UCSD-AML1 (cell line): ENCODE measurements around the gene MUC5B.
A peak's percentile ranks its signal among the peaks of the same experiment; 100 is the strongest.
"Not testable (repeated sequence)": the region's sequence is repeated elsewhere in the genome, so short reads cannot be mapped to it uniquely, and the experiment has no call there.

ENCODE experiments used
- DNase-seq: peaks from one replicate; lab custom pipeline; 2025; ENCODE audit not compliant: unreplicated experiment; lab: John Stamatoyannopoulos, UW

The MUC5B gene

GRCh38 chr11:1202776-1203504 is 19.9 kb upstream of the MUC5B start:
- DNase-seq: peak; percentile 62

DNA sequence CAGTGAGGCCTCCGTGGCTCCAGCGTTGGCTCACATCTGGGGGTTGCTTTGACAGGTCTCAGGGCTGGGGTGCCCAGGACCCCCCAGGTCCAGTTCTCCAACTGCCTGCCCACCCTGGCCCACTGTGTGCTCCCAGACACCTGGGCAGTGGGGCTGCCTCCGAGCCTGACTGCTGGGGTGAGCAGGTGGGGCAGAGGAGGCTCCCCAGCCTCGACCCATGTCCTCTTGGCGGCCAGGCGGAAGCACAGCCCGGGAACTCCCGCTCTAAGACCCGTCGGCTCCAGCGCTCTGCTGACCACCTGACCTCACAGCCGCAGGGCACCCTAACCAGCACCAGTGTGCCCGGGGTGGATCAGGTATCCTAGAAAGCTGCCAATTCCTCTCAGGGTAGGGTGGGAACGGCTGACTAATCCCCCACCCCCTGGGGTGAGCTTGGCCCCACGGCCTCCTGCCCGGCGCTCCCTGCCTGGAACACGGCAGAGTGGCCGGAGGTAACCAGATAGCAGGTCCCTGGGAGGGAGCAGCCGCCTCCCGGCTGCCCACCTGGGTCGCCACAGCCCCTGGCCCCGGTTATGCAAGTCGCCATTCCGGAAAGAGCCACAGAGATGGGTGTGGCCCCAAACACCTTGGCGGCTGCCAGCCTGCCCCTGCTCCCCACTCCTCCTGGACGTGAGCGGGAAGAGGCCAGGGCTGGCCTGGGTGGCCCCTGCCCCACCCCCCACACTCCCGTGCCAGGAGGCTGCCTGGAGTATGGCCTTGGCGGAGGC is 19.2 kb upstream of the MUC5B start:
- DNase-seq: no peak

- DNase-seq: no peak
Measured at GRCh38 chr11:1204381-1205101, 18.3 kb upstream of the MUC5B start.

GRCh38 chr11:1205121-1205986 is 17.5 kb upstream of the MUC5B start:
- DNase-seq: no peak

DNA sequence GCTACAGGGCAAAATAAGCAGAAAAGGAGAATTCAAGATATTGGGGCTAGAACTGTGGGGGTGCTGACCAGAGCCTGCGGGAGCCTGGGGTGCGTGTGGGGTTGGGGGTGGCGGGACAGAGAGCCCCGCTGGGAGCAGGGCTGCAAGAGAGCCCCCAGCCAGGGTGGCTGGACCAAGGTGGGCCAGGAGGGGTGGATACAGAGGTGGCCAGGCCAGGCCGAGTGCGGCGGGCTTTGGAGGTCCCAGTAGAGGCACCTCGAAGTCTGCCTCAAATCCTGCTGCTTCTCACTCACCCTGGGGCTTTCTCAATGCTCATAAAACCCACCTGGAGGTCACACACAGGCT is 16.9 kb upstream of the MUC5B start:
- DNase-seq: no peak

DNA sequence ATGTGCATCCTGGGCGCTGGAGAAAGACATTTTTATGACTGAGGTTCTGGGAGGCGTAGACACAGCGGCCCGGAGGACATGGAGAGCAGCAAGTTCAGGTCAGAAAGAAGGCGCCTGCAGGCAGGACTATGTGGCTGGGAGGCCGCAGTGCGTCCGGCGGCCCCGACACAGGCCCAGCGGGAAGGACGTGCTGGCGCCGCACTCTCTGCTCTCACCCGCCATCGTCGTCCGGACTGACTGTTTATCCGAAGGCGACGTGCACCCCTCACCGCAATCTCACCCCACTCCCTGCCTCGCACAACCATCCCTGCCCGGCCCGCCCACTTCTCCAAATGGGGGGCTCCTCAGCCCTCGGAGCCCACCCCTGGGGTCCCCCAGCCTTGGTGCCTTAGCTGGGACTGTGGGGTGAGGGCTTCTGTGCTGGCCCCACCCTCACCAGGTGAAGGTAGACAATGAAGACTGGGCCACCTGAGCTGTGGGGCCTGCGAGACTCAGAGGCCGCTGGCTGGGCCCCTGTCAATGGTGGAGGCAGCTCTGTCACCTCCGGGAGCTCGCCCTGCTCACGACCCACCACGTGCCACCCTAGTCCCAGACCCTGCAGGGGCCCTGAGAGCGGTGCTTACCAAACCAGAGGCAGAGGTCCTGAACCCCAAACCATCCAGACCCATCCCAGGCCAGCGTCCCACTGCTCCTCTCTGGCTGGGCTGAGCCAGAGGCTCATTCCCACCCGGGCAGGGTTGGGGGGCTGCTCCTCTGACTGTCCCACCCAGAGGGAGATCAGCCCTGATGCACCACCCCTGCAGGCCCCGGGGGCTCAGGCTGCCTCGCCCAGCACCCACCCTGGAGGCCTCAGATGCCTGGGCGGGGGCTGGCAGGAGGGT is 16.2 kb upstream of the MUC5B start:
- no peak for DNase-seq

DNA sequence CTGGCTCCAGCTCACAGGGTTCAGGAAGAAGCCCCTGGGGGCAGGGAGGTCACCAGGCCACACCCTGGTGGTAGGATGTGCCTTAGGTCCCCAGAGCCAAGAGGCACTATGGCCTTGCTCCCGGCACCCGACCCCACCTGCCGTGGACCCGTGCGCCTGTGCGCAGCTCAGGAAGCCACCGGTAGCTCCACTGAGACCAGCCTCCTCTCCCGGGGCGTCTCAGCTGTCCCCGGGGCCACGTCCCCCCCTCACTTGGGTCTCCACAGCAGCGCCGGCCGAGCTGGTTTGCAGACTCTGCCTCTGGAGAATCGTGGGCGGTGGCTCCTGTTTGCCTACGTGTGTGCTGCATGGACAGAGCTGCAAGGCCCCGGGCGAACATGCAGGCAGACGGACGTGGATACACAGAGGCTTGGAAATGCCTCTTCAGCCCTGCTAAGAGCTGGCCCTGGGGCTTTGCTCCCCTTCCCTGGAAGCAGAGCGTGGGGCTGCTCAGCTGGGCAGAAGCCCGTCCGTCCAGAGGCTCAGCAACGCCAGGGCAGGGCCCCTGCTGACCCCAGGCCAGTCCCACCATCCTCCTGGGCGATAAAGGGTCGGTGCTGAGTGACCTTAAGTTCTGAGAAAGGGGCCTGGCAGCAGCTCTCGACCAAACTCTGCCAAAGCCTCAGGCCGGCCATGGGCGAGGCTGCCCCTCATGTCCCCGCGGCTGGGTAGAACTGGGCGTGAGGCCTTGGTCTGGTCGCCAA is 15.3 kb upstream of the MUC5B start:
- no peak for DNase-seq

- DNase-seq: no peak
Measured at GRCh38 chr11:1208144-1208393, 14.8 kb upstream of the MUC5B start.

GRCh38 chr11:1208394-1209261 is 14.2 kb upstream of the MUC5B start:
- DNase-seq: no peak

- no peak for DNase-seq
Measured at GRCh38 chr11:1209371-1210057, 13.4 kb upstream of the MUC5B start.

DNA sequence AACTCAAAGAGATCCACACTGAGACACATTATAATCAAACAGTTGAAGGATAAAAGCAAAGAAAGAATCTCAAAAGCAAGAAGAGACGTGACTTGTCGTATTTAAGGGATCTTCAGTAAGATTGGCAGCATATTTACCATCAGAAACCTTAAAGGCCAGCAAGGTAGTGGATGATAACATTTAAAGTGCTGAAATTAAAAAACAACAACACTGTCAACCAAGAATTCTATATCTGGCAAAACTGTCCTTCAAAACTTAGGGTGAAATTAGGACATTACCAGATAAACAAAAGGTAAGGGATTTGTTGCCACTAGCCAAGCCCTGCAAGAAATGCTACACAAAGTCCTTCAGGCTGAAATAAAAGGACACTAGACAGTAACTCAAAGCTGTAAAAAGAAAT is 11.0 kb upstream of the MUC5B start:
- DNase-seq: no peak

DNA sequence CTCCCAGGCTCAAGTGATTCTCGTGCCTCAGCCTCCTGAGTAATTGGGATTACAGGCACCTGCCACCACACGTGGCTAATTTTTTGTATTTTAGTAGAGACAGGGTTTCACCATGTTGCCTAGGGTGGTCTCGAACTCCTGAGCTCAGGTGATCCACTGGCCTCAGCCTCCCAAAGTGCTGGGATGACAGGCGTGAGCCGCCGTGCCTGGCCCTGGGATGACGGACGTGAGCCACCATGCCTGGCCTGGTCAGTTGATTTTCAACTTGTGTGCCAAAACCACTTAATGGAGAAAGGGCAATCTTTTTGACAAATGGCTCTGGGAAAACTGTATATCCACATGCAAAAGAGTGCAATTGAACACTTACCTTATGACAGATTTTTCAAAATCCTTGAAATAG is 7.0 kb upstream of the MUC5B start:
- not testable (repeated sequence) for DNase-seq

- no peak for DNase-seq
Measured at GRCh38 chr11:1217151-1217550, 5.7 kb upstream of the MUC5B start.

- DNase-seq: no peak
Measured at GRCh38 chr11:1218256-1218787, 4.5 kb upstream of the MUC5B start.

DNA sequence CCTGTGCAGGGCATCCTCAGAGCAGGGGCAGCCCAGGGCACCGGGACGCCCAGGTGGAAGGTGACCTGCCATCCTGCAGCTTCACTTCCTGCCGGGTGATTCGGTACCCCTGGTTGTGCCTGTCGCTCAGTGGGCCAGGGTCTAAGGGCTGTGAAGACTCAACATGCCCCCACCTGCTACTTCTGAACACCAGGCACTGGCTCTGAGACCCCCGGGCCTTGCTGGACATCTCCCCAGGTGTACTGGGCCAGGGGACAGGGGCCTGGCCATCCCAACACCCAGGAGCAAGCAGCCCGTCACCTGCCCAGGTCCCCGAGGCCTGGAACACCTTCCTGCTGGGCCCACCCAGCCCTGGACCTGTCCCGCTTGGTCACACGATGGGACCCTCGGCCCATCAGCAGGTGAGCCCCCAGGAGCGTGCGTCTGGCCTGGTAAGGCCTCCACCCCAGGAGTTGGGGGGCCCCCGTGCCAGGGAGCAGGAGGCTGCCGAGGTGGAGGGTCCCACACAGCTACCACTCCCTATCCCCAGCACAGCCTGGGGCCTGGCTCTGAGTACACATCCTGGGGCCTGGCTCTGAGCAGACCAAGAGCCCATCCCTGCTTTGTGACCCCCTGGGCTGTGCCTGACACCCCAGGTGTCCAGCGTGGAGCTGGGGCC is 3.9 kb upstream of the MUC5B start:
- no peak for DNase-seq

DNA sequence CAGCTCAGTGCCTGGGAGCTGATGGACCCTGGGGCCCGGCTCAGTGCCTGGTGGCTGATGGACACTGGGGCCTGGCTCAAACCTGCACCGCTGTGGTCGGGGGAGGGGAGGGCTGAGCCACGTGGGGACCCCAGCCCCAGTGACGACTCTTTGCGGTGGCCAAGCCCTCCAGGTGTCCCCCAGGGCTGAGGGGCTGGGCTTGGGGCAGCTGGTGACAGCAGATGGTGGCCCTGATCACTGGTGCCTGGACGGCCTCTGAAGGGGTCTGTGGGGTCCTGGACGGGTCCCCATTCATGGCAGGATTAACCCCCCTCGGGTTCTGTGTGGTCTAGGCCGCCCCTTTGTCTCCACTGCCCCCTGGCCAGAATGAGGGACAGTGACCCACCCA is 3.4 kb upstream of the MUC5B start:
- DNase-seq: no peak
